Mesothelial cell of epicardium (in vitro differentiated cells): ENCODE results near the gene CCR9. TPM values are rescaled to one million over a fixed set of nuclear protein-coding genes. Genes with fewer than 3 reads are reported as not detected.

Experiments
- DNase-seq, 2 experiments: peaks; one replicate each; pipeline ENCODE4 v3.0.0; 2021; ENCODE audit warnings: low spot score in 2 of 2; ENCODE audit not compliant: unreplicated experiment in 2 of 2
- H3K27ac Mint-ChIP-seq: 2 replicates; pipeline ENCODE4 v1.8.0; 2021; ENCODE audit warnings: mixed read lengths
- H3K27me3 Mint-ChIP-seq: 2 replicates; pipeline ENCODE4 v1.8.0; 2021; ENCODE audit warnings: low read depth, mixed read lengths
- H3K36me3 Mint-ChIP-seq: 2 replicates; pipeline ENCODE4 v1.8.0; 2021; ENCODE audit warnings: mixed read lengths
- H3K4me1 Mint-ChIP-seq: 2 replicates; pipeline ENCODE4 v1.8.0; 2021; ENCODE audit warnings: mixed read lengths
- H3K4me3 Mint-ChIP-seq: 2 replicates; pipeline ENCODE4 v1.8.0; 2021; ENCODE audit warnings: mild to moderate bottlenecking, moderate library complexity, mixed read lengths
- H3K9me3 Mint-ChIP-seq: 2 replicates; pipeline ENCODE4 v1.8.0; 2021; ENCODE audit warnings: mixed read lengths
- total RNA-seq: library from RNA; stranded (reverse); gene quantifications from 3 replicates; pipeline ENCODE4 v1.2.1, GENCODE V29; 2021
- TF ChIP-seq, protein P1 (sequence below): fragments of 200-600 bp; sonication (generic); IDR thresholded peaks from one replicate; pipeline ENCODE4 v1.5.0; 2021; ENCODE audit warnings: antibody characterized with exemption; ENCODE audit not compliant: unreplicated experiment

CCR9 gene
- total RNA-seq, 1 donor from 2014 or later, result not detected

DNA sequence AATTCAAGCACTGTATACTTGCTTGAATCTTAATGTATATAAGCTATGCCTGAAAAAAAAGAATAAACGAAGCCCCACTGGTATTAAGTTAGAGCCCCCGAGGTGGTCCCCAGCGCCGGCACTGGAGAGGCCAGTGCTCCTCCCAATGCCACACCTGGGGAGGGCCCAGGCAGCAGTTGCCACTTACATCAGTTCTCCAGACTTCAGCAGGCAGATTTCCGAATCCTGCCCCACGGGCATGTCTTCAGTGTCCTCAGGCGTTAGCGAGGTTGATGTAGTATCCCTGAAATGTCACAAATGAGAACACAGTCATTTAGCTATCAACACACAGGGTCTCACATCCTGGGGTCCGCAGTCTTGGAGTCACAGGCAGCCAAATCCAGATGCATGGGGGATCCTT, 49.9 kb downstream of the CCR9 start:
- Mint-ChIP-seq H3K4me3 (no peak overlapping the region), H3K27ac (no peak overlapping the region), H3K9me3 (peaks cover 15% of the 10 kb centered on the region), H3K27me3 (no peaks in the 10 kb centered on the region), H3K4me1 (peaks cover 19% of the 10 kb centered on the region), H3K36me3 (peaks cover 34% of the 10 kb centered on the region)
- TF ChIP-seq, protein P1, sequence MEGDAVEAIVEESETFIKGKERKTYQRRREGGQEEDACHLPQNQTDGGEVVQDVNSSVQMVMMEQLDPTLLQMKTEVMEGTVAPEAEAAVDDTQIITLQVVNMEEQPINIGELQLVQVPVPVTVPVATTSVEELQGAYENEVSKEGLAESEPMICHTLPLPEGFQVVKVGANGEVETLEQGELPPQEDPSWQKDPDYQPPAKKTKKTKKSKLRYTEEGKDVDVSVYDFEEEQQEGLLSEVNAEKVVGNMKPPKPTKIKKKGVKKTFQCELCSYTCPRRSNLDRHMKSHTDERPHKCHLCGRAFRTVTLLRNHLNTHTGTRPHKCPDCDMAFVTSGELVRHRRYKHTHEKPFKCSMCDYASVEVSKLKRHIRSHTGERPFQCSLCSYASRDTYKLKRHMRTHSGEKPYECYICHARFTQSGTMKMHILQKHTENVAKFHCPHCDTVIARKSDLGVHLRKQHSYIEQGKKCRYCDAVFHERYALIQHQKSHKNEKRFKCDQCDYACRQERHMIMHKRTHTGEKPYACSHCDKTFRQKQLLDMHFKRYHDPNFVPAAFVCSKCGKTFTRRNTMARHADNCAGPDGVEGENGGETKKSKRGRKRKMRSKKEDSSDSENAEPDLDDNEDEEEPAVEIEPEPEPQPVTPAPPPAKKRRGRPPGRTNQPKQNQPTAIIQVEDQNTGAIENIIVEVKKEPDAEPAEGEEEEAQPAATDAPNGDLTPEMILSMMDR, result no peak
- DNase-seq, result no peak

DNA sequence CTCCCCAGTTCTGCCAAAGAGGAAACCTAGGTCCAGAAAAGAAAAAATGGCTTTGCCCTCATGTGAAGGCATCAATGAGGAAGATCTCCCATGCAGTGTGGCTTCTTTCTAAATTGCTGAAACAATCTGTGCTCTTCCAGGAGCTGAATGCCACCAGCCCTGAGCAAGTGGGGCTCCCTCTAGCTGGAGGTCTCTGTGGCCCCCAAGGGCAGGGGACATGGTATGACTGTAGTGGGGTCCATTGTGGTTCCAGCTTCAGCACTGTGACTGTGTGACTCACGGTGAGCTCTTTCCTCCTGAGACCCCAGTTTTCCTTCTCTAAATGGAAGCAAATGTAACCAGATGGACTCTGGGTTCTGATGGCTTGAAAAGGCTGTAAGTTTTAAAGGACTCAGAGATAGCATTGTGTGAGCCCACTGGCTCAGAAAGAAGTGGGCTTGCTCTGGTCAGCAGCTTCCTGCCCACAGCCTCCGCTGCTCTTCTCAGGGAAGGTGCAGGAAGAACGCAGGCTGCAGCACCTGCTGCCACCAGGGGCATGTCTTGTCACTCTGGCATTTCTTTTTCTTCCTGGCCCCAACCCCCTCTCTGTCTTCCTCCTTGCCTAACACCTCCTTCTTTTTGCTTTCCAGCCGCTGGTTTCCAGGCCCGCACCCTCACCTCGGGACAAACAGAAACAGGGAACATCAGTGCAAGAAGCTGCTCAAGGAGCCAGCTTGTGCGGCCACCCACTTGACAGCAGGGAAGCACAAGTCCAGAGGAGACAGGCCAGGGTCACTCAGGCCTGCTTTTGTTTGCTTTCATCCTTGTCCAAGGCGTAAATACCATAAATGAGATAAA, 51.1 kb downstream of the CCR9 start:
- TF ChIP-seq, protein P1, result no peak

DNA sequence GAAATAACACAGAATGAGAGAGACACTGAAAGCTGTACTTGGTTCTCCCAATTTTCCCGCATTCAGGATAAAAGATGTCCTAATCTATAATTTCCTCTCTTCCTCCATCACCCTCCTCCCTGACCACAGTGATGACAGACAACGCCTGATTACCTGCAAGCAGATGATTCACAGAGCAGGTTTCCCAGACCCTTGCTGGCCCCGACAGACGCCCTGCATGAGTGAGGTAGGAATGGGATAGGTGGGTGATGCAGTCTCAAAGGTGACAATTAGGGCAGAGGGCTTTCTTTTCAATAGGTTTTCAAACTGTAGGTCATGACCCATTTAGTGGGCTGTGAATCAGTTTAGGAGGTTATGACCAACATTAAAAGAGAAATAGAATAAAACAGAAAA, 51.7 kb downstream of the CCR9 start:
- Mint-ChIP-seq H3K9me3 (peaks cover 15% of the 10 kb centered on the region), H3K4me1 (peaks cover 19% of the 10 kb centered on the region), H3K27me3 (no peaks in the 10 kb centered on the region), H3K4me3 (no peak overlapping the region), H3K36me3 (peaks cover 33% of the 10 kb centered on the region), H3K27ac (no peak overlapping the region)
- TF ChIP-seq, protein P1, result no peak
- no peak for DNase-seq

More for the DNA sequence above, 51.1 kb downstream of the CCR9 start:
- Mint-ChIP-seq H3K4me1 (peaks cover 19% of the 10 kb centered on the region), H3K9me3 (peaks cover 15% of the 10 kb centered on the region), H3K27me3 (no peaks in the 10 kb centered on the region), H3K4me3 (no peak overlapping the region), H3K36me3 (peaks cover 37% of the 10 kb centered on the region), H3K27ac (no peak overlapping the region)
- DNase-seq, result no peak

DNA sequence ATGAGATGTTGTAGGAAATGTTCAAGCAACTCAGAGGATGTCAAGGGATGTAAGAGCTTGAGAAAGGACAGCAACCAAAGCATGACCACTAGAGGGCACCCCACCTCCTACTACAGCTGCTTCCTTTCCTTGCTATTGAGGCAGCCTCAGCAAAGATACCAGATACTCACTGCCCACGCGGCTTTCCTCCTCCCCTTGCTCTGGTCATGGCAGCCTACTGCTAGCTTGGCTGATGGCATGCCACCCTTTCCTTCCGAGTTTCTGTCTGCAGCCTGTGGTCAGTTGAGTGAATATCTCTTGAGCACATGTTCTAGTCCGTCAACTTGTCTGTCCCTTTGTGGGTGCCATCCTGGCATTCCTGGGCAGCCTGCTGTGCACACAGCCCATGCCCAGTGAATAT, 52.5 kb downstream of the CCR9 start:
- peak; percentile 68 to 84 for DNase-seq
- Mint-ChIP-seq H3K4me1 (peaks cover 19% of the 10 kb centered on the region), H3K27ac (no peak overlapping the region), H3K9me3 (peaks cover 15% of the 10 kb centered on the region), H3K36me3 (peaks cover 33% of the 10 kb centered on the region), H3K4me3 (no peak overlapping the region), H3K27me3 (no peaks in the 10 kb centered on the region)
- TF ChIP-seq, protein P1, result peak; percentile 80

DNA sequence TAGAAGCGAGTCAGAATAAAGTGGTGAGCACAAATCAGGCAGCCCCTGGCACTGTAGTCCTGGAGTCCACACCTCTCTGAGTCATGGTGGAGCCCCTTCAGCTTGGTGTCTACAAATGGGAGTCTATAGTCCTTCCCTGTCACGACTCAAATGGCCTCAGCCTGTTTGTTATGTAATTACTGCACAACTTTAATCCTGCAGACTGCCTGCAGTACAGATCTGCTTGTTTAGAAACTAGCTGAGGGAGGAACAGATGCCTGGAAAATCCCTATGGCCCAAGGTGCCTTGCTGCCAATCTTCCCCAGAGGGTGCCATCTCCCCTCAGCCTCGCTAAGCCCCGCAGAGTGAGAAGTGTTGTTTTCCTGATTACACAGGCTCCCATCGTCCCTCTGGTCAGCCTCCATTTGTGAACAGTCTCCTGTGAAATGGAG, 53.0 kb downstream of the CCR9 start:
- H3K4me3 Mint-ChIP-seq, result no peak overlapping the region
- H3K4me1 Mint-ChIP-seq, result peaks cover 19% of the 10 kb centered on the region
- no peak overlapping the region for H3K27ac Mint-ChIP-seq

More for the DNA sequence above, 53.0 kb downstream of the CCR9 start:
- H3K36me3 Mint-ChIP-seq, result peaks cover 29% of the 10 kb centered on the region
- TF ChIP-seq, protein P1, result no peak
- DNase-seq, result no peak
- H3K9me3 Mint-ChIP-seq, result peaks cover 15% of the 10 kb centered on the region
- H3K27me3 Mint-ChIP-seq, result no peaks in the 10 kb centered on the region
